ENCODE measurements around the gene TMEM132D.
"Not testable (repeated sequence)": the region's sequence is repeated elsewhere in the genome, so short reads cannot be mapped to it uniquely, and the experiment has no call there.

TMEM132D gene

DNA sequence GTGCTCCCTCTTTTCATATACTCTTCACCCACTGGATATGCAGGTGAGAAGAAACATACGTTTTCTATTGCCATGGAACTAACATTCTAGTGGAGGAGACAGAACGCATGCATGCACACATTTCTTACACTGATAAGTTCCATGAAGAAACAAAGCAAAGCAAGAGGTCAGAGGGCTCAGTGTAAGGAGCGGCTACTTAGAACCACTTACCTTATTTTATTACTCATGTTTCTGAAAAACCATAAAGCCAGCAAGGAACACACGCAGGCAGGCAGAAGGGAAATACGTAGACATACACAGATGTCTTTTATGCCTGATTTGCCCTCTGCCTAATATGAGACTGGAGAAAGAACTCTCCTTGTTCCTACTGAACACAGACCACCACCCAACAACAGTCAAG is 362.9 kb downstream of the TMEM132D start:
- no peak for DNase-seq (ENCODE audit: low read depth)
- no peak overlapping the region for H3K4me3 ChIP-seq (ENCODE audit: control insufficient read depth, low read depth, low read length)
- TF ChIP-seq, protein P1, sequence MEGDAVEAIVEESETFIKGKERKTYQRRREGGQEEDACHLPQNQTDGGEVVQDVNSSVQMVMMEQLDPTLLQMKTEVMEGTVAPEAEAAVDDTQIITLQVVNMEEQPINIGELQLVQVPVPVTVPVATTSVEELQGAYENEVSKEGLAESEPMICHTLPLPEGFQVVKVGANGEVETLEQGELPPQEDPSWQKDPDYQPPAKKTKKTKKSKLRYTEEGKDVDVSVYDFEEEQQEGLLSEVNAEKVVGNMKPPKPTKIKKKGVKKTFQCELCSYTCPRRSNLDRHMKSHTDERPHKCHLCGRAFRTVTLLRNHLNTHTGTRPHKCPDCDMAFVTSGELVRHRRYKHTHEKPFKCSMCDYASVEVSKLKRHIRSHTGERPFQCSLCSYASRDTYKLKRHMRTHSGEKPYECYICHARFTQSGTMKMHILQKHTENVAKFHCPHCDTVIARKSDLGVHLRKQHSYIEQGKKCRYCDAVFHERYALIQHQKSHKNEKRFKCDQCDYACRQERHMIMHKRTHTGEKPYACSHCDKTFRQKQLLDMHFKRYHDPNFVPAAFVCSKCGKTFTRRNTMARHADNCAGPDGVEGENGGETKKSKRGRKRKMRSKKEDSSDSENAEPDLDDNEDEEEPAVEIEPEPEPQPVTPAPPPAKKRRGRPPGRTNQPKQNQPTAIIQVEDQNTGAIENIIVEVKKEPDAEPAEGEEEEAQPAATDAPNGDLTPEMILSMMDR (conservative IDR thresholded peaks at IDR 0.05; ENCODE audit: control insufficient read depth, insufficient read depth, low read depth, low read length), result no peak

DNA sequence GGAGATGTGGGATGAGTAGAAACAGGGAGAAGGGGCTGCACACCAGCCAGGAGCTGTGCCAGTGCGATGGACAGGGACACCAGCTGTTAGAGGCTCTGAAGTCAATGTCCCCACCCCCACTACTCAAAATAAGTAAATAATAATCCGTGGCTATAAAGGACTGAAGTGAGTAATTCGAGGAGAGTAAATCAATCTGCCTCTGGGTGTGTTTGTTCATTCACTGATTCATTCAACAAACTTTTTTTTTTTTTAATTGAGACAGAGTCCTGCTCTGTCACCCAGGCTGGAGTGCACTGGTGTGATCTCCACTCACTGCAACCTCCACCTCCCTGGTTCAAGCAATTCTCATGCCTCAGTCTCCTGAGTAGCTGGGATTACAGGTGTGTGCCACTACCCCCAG is 363.6 kb downstream of the TMEM132D start:
- no peak for DNase-seq (ENCODE audit: low read depth)
- H3K4me3 ChIP-seq (ENCODE audit: control insufficient read depth, low read depth, low read length), result no peak overlapping the region
- TF ChIP-seq, protein P1 (conservative IDR thresholded peaks at IDR 0.05; ENCODE audit: control insufficient read depth, insufficient read depth, low read depth, low read length), result no peak

DNA sequence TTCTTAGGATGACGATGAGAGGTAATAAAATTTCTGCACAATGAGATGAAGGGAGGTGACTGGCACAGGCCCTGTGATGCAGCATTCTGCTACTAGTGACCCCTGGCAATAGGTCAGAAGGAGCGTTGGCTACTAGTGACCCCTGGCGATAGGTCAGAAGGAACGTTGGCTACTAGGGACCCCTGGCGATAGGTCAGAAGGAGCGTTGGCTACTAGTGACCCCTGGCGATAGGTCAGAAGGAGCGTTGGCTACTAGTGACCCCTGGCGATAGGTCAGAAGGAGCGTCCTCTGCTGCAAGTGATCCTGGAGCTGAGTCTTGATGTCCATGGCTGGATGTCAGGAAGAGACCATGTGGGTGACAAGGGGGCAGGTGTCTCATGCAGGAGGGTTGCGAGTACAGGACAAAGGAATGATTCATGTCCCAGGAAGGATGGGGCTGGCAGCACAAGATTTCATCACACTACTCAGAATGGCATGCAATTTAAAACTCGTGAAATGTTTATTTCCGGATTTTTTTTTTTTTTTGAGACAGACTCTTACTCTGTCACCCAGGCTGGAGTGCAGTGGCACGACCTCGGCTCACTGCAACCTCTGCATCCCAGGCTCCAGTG is 365.0 kb downstream of the TMEM132D start:
- not testable (repeated sequence) for DNase-seq (ENCODE audit: low read depth); H3K4me3 ChIP-seq (ENCODE audit: control insufficient read depth, low read depth, low read length)

DNA sequence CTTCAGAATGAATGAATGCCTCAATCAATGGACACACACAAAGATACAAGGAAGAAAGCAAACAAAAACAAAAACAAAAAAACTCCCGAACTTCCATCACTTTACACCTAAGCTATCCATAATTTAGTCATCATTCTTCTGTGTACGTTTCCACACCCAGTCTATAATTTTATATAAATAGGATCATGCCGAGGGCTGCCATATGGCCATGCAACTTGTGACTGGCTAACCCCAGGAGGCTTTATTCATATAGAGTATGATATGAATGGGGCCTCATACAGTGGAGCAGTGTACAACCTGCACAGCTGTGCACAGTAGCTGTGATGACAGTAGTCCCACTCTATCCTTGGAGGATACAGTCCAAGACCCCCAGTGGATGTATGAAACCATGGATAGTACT is 365.7 kb downstream of the TMEM132D start:
- DNase-seq (ENCODE audit: low read depth), result no peak
- TF ChIP-seq, protein P1 (conservative IDR thresholded peaks at IDR 0.05; ENCODE audit: control insufficient read depth, insufficient read depth, low read depth, low read length), result no peak
- no peak overlapping the region for H3K4me3 ChIP-seq (ENCODE audit: control insufficient read depth, low read depth, low read length)

DNA sequence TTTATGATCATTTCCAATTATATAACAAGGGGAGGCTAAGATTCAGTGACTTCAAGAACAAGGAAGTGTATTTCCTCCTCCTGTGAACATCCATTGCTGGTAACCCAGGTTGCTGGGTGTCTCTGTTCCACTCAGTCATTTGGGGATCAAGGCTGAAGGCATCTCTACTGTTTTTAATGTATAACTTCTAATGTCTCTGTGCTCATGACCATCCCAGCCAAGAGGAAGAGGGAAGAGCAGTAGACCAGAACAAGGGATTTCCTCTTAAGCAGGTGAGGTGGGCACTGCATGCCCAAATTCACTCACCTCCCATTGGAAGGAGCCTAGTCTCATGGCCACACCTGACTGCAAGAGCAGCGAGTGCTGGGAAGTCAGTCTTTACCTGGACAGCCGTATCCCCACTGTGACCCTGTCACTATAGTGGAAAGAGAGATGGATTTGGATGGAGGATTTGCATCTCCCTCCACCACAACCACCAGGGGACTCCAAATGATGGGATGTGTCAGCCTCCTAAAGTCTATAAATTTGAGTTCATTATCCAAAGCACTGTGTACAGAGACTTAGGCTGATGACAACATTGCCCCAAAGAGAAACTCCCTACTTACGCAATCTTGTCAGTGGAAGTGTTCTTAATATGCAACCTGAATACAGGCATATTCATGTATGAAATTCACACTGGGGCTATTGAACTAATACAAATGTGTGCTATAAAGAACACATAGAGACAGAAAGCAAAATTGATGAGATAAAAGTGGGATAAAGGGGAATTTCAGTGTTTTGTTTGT is 368.7 kb downstream of the TMEM132D start:
- TF ChIP-seq, protein P1 (conservative IDR thresholded peaks at IDR 0.05; ENCODE audit: control insufficient read depth, insufficient read depth, low read depth, low read length), result no peak
- H3K4me3 ChIP-seq (ENCODE audit: control insufficient read depth, low read depth, low read length), result no peak overlapping the region
- DNase-seq (ENCODE audit: low read depth), result no peak

DNA sequence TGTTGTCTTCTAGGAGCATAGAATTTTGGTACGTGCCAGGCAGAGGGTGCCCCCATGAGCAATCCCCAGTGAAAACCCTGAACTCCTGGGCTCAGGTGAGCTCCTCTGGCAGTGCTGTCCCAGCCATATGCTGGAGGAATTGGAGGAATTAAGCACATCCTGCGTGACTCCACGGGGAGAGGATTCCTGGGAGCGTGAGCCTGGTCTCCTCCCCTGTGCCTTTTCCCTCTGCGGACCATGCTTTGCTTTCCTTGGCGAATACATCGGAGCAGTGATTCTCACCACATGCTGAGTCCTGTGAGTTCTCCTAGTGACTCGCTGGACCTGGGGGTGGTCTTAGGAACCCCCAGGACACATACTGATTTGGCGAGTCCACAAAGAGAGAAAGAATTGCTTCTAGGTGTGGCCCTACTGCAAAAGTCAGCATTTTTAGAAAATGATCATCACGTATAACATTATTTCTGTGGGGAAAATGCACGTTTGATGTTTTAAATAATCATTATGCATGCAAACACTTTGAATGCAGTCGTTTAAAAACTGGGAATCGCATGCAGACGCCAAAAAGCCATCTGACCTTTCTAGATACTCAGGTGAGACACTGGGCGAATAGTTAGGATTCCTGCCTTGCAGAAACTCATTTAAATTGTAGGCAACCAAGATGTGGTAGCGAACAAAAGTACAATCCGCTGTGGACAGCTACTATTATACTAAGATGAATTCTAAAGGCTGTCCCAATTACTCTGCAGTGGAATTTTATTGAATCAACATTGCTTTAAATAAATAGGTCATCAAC is 370.9 kb downstream of the TMEM132D start:
- H3K4me3 ChIP-seq (ENCODE audit: control insufficient read depth, low read depth, low read length), result no peak overlapping the region
- TF ChIP-seq, protein P1 (conservative IDR thresholded peaks at IDR 0.05; ENCODE audit: control insufficient read depth, insufficient read depth, low read depth, low read length), result no peak
- no peak for DNase-seq (ENCODE audit: low read depth)

DNA sequence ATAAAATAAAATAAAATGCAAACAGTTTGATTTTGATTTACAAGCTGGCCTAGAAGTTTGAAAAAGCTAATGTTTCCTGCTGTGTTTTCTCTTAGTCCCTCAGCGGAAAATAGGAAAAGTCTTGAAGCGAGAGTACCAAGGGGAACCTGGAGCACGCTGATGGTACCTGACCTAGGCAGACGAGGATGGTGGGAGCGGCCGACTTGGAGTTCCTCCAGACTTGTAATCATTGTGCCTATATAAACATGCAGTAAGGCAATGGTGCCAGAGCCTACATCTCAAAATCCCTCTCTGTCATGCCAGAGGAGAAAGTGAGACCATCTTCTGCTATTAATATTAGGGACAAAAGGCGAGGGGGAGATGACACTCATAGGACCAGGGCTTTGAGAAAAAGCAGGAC is 371.7 kb downstream of the TMEM132D start:
- DNase-seq (ENCODE audit: low read depth), result no peak
- no peak overlapping the region for H3K4me3 ChIP-seq (ENCODE audit: control insufficient read depth, low read depth, low read length)
- TF ChIP-seq, protein P1 (conservative IDR thresholded peaks at IDR 0.05; ENCODE audit: control insufficient read depth, insufficient read depth, low read depth, low read length), result no peak

All from fibroblast of mammary gland (primary cell).